Epithelial cell of esophagus (primary cell): ENCODE measurements around the gene SLFN13.
A peak's percentile ranks its signal among the peaks of the same experiment; 100 is the strongest.

Source experiments
- DNase-seq: peaks from one replicate; pipeline ENCODE4 v3.0.0; 2010; ENCODE audit warnings: low read depth
- H3K4me3 ChIP-seq: 2 replicates; pipeline ENCODE4 v1.5.1; 2011; ENCODE audit warnings: mild to moderate bottlenecking, low read length, control low read depth
- TF ChIP-seq, protein P1 (sequence below): IDR thresholded peaks from 2 replicates; pipeline ENCODE4 v1.5.1; 2011; ENCODE audit warnings: low read depth, mild to moderate bottlenecking, low read length, control low read depth, inconsistent platforms; ENCODE audit not compliant: insufficient read depth; ENCODE audit errors: missing control alignments

The SLFN13 gene

DNA sequence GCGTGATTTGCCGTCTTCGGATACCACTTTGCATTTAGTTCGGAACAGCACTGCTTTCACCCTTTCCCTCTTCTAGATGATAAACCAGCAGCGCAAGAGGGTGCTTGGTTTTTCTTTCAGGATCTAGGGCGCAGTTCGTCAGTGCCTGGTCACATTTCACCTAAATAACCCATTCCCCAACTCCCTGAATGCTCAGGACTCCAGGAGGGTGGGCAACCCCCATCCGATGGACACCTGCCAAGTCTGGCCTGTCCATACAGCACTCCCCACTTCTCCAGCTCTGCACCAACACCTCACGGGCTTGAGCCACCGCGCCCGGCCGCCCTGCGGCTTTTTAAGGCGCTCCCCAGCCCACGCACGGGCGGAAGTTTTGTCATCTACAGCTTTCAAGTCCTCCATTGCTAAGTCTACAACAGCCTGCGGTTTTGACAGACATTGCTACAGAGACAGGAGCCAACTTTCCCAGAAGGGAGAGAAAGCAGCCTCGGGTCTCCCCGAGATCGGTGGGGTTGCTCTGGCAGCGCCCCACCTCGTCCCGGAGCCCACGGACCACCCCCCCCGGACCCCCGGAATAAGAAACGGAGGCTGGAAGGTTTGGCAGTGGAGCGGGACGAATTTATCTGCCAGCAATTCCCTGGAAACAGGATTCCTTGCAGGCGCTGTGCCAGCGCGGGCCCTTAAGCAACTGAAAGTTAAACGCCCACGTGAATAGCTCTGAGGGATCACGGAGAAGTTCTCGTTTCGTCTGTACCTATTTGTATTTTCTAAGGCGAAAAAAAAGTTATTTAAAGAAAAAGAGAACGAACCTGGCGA is 38.6 kb upstream of the SLFN13 start:
- DNase-seq = peak; percentile 85
- peak overlapping the region; percentile 50 for H3K4me3 ChIP-seq
- TF ChIP-seq, protein P1, sequence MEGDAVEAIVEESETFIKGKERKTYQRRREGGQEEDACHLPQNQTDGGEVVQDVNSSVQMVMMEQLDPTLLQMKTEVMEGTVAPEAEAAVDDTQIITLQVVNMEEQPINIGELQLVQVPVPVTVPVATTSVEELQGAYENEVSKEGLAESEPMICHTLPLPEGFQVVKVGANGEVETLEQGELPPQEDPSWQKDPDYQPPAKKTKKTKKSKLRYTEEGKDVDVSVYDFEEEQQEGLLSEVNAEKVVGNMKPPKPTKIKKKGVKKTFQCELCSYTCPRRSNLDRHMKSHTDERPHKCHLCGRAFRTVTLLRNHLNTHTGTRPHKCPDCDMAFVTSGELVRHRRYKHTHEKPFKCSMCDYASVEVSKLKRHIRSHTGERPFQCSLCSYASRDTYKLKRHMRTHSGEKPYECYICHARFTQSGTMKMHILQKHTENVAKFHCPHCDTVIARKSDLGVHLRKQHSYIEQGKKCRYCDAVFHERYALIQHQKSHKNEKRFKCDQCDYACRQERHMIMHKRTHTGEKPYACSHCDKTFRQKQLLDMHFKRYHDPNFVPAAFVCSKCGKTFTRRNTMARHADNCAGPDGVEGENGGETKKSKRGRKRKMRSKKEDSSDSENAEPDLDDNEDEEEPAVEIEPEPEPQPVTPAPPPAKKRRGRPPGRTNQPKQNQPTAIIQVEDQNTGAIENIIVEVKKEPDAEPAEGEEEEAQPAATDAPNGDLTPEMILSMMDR = no peak

DNA sequence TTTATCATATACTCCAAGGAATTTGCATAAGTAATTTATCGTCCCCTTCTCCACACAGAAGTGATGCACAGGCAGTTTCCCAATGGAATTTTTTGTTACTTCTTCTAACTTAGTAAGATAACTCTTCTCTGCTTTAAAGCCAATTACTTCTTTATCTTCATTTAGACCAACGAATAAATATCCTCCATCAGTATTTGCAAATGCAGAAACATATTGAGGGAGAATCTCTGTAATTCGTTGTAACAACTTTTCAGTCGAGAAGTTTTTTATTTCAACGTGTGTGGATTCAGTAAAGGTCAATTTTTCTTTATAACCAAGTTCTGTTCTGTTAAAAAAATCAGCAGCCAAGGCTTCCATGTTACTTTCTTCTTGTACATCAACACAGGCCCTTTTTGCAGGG is 30.7 kb upstream of the SLFN13 start:
- DNase-seq = no peak
- TF ChIP-seq, protein P1 = no peak
- no peak overlapping the region for H3K4me3 ChIP-seq

DNA sequence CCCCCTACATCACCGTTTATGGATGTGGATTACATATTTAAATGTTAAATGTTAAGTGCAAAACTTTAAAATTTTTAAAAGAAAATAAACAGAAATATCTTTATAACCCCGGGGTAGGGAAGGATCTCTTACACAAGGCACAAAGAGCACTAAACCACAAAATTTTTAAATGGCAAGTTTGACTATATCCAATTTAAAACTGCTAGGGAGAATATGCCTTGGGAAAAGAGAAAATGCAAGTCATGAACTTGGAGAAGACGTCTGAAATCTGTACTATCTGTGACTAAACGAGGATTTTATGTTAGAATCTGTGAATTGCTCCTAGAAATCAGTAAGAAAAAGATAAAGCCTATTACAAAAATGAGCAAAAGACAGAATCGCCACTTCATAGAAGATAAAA is 28.7 kb upstream of the SLFN13 start:
- TF ChIP-seq, protein P1 = no peak
- no peak for DNase-seq

DNA sequence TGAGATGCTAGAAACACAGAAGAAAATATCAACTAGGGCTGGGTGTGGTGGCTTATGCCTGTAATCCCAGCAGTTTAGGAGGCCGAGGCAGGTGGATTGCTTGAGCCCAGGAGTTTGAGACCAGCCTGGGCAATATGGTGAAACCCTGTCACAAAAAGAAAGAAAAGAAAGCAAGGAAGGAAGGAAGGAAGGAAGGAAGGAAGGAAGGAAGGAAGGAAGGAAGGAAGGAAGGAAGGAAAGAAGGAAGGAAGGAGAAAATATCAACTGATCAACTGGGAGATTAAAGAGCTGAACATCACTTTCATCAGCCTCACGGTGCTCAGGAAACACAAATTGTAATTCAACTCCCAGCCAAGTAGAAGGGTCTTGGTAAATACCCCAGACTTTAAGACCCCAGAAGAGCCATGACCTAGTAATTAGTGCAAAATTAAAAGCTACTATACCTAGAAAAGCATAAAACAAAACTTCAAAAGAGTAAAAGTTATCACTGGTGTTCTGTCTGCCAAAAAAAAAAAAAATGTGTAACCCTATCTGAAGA is 27.8 kb upstream of the SLFN13 start:
- no peak overlapping the region for H3K4me3 ChIP-seq
- TF ChIP-seq, protein P1 = no peak
- DNase-seq = no peak

More for the DNA sequence above, 28.7 kb upstream of the SLFN13 start:
- H3K4me3 ChIP-seq = no peak overlapping the region

DNA sequence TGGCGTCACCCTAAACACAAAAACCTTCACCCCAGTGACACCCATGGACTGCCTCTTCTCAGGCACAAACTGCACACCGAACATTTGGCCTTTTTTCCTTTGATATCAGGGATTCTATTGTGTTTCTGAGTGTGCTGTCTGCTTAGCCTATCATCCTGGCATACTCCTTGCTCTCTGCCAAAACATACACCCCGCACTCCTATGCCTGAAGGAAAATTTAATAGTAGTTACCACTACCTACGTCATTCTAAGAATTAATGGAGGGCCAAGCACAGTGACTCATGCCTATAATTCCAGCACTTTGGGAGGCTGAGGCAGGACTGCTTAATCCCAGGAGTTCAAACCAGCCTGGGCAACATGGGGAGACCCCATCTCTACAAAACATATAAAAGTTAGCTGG is 19.9 kb upstream of the SLFN13 start:
- TF ChIP-seq, protein P1 = no peak
- H3K4me3 ChIP-seq = no peak overlapping the region
- DNase-seq = no peak

DNA sequence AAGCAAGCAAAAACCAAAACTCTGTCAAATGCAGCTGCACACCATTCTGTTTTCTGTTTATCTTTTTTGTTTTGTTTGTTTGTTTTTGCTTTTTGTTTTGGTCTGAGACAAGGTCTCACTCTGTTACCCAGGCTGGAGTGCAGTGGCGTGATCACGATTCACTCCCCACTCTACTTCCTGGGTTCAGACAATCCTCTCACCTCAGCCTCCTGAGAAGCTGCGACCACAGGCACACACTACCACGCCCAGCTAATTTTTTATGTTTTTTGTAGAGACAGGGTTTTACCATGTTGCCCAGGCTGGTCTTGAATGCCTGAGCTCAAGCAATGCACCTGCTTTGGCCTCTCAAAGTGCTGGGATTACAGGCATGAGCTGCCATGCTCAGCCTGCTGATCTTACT is 19.3 kb upstream of the SLFN13 start:
- TF ChIP-seq, protein P1 = no peak
- H3K4me3 ChIP-seq = no peak overlapping the region
- DNase-seq = no peak
